ENCODE data around the gene IGFBP2.
"Not testable (repeated sequence)": the region's sequence is repeated elsewhere in the genome, so short reads cannot be mapped to it uniquely, and the experiment has no call there.

The IGFBP2 gene, protein sequence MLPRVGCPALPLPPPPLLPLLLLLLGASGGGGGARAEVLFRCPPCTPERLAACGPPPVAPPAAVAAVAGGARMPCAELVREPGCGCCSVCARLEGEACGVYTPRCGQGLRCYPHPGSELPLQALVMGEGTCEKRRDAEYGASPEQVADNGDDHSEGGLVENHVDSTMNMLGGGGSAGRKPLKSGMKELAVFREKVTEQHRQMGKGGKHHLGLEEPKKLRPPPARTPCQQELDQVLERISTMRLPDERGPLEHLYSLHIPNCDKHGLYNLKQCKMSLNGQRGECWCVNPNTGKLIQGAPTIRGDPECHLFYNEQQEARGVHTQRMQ

DNA sequence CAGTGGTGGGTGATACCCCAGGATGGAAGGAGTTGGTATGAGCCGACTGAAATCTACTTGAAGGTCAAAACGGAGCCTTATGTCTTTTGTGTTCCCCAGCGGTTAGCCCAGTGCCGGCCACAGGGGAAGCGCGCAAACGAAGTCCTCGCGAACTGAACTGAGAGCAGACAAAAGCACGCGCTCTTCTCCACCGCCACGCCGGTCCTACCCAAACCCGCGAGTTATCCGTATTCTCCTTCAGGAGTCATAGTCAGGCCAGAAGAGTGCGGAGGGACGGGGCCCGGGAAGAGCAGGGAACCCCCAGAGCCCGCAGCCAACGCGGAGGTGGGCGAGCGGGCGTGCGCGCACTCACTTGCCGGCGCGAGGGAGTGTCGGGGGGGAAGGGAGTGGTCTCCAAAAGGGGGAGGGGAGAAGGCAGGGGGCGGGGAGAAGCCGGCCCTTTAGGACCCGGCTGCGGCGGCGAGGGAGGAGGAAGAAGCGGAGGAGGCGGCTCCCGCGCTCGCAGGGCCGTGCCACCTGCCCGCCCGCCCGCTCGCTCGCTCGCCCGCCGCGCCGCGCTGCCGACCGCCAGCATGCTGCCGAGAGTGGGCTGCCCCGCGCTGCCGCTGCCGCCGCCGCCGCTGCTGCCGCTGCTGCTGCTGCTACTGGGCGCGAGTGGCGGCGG is at the start of gene IGFBP2:
Gene IGFBP2 (plus strand): TSS at position 469 of the 664 bp plus-strand sequence. CDS start 104 bp downstream, at position 573.
- DNase-seq = peak; percentile 70

DNA sequence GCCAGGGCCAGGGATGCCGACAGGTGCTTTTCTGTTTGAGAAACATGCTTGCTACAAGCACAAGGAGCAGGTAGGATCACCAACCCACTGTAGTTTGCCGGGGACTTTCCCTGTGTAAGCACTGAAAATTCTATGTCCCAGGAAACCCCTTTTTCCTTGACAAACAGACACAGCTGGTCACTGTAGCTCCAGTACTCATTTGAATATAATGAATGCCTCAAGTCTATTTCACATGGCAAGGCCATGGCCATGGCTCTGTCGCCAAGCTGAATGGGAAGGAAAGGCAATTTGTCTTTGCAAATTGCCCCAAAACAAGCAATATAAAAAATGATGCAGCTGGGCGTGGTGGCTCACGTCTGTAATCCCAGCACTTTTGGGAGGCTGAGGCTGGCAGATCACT is 49.6 kb upstream of the IGFBP2 start:
- DNase-seq = no peak

GRCh38 chr2:216584112-216584511 is 49.1 kb upstream of the IGFBP2 start:
- DNase-seq = no peak

DNA sequence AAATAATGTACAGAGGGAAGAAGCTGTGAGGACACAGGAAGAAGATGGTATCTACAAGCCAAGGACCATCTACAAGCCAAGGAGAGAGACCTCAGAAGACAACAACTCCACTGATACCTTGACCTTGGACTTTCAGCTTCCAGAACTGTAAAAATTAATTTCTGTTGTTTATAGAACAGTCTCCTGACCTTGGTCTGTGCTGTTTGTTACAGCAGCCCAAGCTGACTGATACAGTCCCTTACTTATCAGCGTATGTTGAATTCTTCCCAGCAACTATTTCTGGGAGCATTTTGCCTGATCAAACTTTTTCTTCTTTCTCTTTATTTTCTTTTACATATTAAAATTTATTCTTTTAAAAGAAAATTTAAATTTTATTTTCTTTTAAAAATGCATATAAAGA is 47.8 kb upstream of the IGFBP2 start:
- no peak for DNase-seq

DNA sequence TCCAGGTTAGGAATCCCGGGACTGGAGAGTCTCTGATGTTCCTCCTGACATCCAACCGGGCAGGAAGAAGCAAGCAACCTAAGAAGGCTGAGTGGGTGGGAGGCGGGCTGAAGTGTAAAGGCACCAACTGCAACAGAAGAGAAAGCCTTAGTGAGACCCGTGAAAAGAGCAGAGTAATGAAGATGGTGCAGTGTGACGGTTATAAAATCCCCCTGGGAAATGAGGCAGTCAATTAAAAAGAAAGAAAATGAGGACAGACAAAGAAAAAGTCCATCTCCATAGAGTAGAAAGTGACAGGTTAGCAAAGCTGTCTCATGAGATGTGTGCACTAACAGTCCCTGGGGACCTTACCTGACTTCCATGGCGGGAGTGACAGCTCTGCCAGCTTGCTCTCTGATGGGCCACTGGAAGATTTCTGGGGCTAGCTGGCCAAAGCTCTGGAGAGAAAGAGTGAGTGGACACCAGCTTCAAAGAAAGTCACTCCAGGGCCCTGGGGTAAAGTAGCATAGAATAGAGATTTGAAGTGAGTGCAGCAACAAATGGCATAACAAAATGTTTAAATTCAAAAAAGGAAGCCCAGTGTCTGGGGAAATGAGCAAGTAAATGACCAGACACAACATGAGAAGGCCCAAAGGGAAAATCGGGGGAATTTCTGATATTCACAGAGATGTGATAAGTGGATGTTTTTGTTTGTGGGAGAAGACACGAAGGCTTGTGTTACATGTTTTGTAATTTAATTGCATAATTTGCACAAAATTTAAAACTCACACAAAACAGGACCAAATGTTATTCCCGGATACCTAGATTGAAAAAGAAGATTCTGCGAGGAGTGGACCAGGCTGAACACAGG is 44.1 kb upstream of the IGFBP2 start:
- no peak for DNase-seq

GRCh38 chr2:216589791-216590190 is 43.4 kb upstream of the IGFBP2 start:
- DNase-seq = no peak

DNA sequence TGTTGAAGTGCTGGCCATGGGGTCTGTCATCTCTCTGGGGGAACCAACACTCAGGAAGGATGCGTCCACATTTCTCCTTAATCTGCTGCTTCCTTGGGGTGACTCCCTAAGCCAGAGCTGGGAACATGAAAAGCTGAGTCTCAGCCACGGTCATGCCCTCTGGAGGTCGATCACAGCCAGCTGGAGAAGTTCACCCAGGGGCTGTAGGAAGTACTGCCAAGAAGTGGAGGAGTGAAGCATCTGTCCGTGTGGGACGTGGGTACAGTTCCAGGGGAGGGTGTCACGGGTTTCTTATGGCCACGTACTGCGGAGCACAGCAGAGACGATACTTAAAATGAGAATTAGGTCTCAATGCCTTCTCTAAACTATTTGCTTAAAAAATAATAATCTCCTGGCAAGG is 42.4 kb upstream of the IGFBP2 start:
- no peak for DNase-seq

DNA sequence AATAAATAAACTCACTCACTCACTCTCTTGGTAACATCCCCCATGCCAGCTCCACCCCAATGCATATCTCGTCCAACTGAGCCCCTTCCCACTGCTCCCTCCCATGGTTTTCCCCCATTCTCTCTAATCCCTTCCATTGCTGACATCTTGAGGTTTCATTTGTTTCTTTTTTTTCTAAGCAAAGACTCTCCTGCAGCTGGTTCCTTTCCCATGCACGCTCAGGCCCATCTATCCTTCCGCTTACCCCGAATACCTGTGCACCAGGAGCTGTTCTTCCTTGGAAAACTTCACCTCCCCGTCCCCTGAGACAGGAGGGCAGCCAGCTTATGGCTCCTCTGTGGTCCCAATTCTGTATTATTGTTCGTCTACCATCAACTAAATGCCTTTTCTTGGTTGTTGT is 41.7 kb upstream of the IGFBP2 start:
- no peak for DNase-seq

DNA sequence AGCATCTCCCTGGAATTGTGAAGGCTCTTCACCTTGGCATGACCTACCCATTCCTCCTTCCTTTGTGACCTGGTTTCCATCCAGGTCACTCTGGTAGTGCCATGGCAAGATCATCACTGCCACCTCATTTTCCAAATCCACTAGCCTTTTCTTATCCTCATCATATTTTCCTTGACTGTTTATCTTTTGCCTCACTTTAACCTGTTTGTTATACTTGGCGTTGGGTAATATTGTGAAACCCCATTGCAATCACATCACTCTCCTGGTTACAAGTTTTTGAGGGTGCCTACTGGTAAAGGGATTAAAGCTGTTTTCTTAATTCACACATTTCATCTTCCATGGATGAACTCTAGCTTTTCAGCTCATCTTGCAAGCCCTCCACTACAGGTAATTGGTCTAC is 39.1 kb upstream of the IGFBP2 start:
- no peak for DNase-seq

DNA sequence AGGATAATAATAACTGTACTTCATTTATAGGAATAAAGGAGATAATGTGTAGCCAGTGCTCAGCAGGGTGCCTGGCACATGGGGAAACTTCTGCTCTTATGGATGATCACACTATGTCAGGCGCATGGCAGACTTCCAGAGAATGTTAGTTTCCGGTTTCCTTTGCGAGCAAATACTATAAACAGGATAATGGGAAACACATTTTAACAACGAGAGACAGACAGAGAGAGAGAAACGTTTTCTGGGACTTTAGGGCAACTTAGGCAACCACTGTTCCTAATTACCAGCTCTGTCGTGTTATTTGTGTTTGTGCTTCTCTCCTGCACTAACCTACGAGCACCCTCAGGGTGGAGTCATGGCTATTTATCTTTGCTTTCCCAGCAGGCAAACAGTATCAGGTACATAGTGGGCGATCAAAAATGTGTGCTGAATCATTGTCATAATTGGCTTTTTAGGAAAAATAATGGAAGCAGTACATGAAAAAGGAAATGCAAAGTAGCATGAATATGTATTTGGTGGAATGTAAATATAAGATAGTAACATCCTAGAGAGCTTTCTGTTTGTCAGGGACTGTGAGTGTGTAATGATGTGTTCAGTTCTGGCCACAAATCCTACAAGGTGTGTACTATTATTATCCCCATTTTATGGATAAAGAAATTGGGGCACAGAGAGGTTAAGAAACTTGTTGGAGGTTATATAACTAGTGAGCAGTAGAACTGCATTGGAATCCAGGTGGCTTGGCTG is 36.8 kb upstream of the IGFBP2 start:
- DNase-seq = peak; percentile 30

- no peak for DNase-seq
These were observed 36.2 kb upstream of the IGFBP2 start for GRCh38 chr2:216596980-216597509.

DNA sequence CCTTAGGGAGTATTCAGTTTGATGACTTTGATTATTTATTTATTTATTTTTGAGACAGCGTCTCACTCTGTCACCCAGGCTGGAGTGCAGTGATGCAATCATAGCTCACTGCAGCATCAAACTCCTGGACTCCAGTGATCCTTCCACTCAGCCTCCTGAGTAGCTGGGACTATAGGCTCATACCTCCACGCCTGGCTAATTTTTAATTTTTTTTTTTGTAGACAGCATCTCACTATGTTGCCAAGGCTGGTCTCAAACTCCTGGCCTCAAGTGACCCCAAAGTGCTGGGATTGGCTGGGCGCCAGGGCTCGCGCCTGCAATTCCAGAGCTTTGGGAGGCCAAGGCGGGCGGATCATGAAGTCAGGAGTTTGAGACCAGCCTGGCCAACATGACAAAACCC is 35.4 kb upstream of the IGFBP2 start:
- not testable (repeated sequence) for DNase-seq

DNA sequence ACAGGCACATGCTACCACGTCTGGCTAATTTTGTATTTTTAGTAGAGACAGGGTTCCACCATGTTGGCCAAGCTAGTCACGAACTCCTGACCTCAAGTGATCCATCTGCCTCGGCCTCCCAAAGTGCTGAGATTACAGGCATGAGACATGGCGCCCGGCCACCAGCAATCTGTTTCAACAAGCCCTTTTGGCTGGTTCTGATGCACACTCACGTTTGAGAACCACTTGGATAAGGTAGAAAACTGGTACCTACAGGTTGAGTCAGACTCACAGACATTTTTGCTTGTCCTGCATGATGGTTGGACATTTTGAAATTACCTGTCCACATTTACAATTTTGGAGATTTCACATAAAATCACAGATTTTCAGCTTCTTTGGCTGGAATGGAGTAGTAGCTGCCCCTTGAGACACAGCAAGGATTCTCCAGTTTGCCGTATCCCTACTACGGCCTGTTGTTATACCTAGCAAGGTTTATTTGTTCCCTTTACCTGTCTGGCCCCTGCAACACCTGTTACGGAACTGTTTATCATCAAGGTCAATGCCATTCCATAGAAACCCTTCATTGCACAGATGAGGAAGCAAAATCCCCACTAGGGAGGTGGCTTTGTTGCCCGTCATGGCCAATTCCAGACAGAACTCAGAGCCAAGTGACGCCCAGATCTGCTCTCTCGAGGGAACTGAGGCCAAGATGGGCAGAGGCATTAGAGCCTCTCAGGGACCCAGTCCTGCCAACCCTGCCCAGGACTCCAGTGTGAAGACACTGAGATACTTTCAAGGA is 31.4 kb upstream of the IGFBP2 start:
- no peak for DNase-seq

DNA sequence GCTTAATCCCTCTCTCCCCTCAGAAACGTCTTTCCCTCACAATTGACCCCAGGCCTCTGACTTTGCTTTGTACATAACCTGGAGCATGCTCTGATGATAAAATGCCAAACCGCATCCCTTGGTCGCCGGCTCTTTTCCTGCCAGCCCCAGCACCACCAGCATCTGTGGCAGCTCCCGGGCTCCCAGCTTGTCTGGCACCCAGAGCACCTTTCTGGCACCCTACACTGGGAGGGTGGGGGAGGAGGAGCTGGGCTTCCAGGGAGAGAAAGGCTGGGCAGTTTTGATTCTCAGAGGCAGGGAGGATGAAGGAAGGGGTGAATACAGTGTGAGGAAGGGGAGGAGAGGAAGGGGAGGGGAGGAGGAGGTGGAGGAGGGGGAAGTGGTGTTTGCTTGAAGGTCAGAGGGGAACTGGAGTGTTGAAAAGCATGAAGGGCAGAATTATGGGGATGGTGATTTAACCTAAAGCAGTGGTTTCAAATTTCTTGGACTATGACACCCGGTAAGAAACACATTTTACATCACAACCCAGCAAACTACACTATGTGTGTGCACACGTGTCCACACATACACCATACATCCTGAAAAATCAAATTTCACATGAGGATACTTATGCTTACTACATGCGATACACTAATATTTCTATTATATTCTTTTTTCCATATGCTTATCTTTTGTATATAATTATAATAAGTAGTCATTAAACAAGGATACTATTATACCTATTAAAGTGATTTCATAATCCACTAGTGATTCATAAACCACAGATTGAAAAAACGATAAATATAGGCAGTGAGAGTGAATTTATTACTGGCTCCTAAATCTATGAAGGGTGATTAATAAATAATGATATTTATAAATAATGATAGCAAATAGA is 30.0 kb upstream of the IGFBP2 start:
- peak; percentile 19 for DNase-seq

GRCh38 chr2:216603884-216604245 is 29.4 kb upstream of the IGFBP2 start:
- no peak for DNase-seq

GRCh38 chr2:216604458-216604857 is 28.8 kb upstream of the IGFBP2 start:
- DNase-seq = no peak

GRCh38 chr2:216606551-216607276 is 26.5 kb upstream of the IGFBP2 start:
- peak; percentile 93 for DNase-seq

GRCh38 chr2:216607277-216607560 is 26.0 kb upstream of the IGFBP2 start:
- DNase-seq = peak; percentile 74

DNA sequence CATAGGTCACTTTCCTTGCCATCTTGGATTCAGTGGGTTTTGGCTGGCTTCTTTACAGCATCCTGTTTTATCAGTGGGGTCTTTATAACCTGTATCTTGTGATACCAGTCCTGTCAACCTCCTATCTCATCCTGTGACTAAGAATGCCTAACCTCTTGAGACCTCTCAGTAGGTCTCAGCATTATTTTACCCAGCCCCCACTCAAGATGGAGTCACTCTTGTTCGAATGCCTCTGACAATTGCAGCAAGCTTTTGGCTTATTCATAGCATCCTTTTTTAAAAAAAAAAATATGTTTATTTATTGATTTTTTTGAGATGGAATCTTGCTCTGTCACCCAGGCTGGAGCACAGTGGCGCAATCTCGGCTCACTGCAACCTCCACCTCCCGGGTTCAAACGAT is 24.7 kb upstream of the IGFBP2 start:
- no peak for DNase-seq

GRCh38 chr2:216615298-216616082 is 17.7 kb upstream of the IGFBP2 start:
- no peak for DNase-seq
